Activated T-helper 2 cell treated with anti-CD3 and anti-CD28 coated beads, Interferon-gamma antibody, Interleukin-2, Interleukin-4, amounts not matched to agents 10 μg/mL and 5 μg/mL and 100 μg/mL, durations not matched to agents 14 hours and 24 hours and 36 hours (primary cell): ENCODE results near the gene PARP6. TPM values are rescaled to one million over a fixed set of nuclear protein-coding genes. Genes with fewer than 3 reads are reported as not detected.
"Not testable (repeated sequence)": the region's sequence is repeated elsewhere in the genome, so short reads cannot be mapped to it uniquely, and the experiment has no call there.

Source experiments
- DNase-seq: peaks from one replicate; pipeline ENCODE4 v3.0.0; 2021; ENCODE audit warnings: low spot score
- H3K27ac Mint-ChIP-seq: one replicate; pipeline ENCODE4 v1.8.0; 2021; ENCODE audit warnings: mixed read lengths
- H3K27me3 Mint-ChIP-seq: one replicate; pipeline ENCODE4 v1.8.0; 2021; ENCODE audit warnings: low read depth, mixed read lengths
- H3K36me3 Mint-ChIP-seq: one replicate; pipeline ENCODE4 v1.8.0; 2021; ENCODE audit warnings: low read depth, mixed read lengths
- H3K4me1 Mint-ChIP-seq: one replicate; pipeline ENCODE4 v1.8.0; 2021; ENCODE audit warnings: low read depth, mixed read lengths
- H3K4me3 Mint-ChIP-seq: one replicate; pipeline ENCODE4 v1.8.0; 2021; ENCODE audit warnings: low read depth, mild to moderate bottlenecking, moderate library complexity, mixed read lengths
- H3K9me3 Mint-ChIP-seq: one replicate; pipeline ENCODE4 v1.8.0; 2021; ENCODE audit warnings: mixed read lengths
- intact Hi-C: fragments of 100-400 bp; cut with micrococcal nuclease; formaldehyde crosslinking; loops from one replicate; pipeline ENCODE4 v1.15.1; 2023
- total RNA-seq: library from RNA; stranded (reverse); gene quantifications from 2 replicates; pipeline ENCODE4 v1.2.3, GENCODE V29; 2022

PARP6 gene
- total RNA-seq, 1 donor from 2014 or later, result 73.1 TPM

- peaks cover 3% of the 10 kb centered on the region for H3K4me1 Mint-ChIP-seq
- intact Hi-C loops, result no loop called here
- no peak overlapping the region for H3K27ac Mint-ChIP-seq
- H3K36me3 Mint-ChIP-seq, result no peaks in the 10 kb centered on the region
- peaks cover 2% of the 10 kb centered on the region for H3K27me3 Mint-ChIP-seq
- H3K4me3 Mint-ChIP-seq, result no peak overlapping the region
- H3K9me3 Mint-ChIP-seq, result no peaks in the 10 kb centered on the region
- DNase-seq, result no peak
Measured at GRCh38 chr15:72304596-72304995, 32.2 kb upstream of the PARP6 start.

GRCh38 chr15:72302955-72303354, 30.6 kb upstream of the PARP6 start:
- H3K27ac Mint-ChIP-seq, result no peak overlapping the region

DNA sequence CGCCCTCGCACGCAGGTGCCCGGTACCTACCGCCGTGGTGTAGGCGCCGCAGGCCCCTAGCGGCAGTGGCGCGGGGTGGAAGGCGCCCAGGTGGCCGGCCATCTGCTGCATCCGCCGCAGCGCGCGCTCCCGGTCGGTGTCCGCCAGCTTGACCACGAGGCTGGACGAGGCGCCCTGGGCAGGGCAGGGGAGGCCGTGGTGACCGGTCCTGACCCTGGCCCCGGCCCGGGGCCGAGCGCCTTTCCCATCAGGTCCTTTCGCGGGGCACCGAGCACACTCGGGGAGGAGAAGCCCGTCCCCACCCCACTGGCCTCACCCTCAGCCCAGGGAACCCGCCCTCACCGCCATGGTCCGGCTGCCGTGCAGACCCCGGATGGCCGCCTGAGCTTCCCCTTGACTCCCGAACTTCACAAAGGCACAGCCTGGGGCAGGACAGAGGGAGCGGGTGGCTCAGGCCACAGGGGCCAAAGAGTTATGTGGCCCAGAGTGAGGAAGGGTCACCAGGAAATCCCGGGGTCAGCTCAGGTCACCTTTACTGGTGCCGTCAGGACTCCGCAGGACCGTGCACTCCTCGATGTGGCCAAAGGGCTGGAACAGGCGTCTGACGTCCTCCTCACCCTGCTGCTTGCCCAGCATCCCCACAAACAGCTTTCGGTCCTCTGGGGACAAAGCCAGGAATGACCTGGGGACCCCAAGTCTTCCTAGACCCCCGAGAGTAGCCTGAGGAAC, 17.4 kb upstream of the PARP6 start:
- Mint-ChIP-seq H3K4me3 (no peak overlapping the region), H3K27ac (no peak overlapping the region), H3K27me3 (no peaks in the 10 kb centered on the region), H3K36me3 (no peaks in the 10 kb centered on the region), H3K9me3 (no peaks in the 10 kb centered on the region), H3K4me1 (peaks cover 3% of the 10 kb centered on the region)
- intact Hi-C loops, result loop anchor here (5.0 kb wide), 1 partner anchor 92 kb away; the partner anchor contains the start of gene GRAMD2A
- DNase-seq, result no peak

More at GRCh38 chr15:72302955-72303354, 30.6 kb upstream of the PARP6 start:
- H3K27me3 Mint-ChIP-seq, result peaks cover 2% of the 10 kb centered on the region
- no peak for DNase-seq
- peaks cover 3% of the 10 kb centered on the region for H3K4me1 Mint-ChIP-seq
- intact Hi-C loops, result no loop called here
- H3K9me3 Mint-ChIP-seq, result no peaks in the 10 kb centered on the region
- no peaks in the 10 kb centered on the region for H3K36me3 Mint-ChIP-seq
- no peak overlapping the region for H3K4me3 Mint-ChIP-seq

DNA sequence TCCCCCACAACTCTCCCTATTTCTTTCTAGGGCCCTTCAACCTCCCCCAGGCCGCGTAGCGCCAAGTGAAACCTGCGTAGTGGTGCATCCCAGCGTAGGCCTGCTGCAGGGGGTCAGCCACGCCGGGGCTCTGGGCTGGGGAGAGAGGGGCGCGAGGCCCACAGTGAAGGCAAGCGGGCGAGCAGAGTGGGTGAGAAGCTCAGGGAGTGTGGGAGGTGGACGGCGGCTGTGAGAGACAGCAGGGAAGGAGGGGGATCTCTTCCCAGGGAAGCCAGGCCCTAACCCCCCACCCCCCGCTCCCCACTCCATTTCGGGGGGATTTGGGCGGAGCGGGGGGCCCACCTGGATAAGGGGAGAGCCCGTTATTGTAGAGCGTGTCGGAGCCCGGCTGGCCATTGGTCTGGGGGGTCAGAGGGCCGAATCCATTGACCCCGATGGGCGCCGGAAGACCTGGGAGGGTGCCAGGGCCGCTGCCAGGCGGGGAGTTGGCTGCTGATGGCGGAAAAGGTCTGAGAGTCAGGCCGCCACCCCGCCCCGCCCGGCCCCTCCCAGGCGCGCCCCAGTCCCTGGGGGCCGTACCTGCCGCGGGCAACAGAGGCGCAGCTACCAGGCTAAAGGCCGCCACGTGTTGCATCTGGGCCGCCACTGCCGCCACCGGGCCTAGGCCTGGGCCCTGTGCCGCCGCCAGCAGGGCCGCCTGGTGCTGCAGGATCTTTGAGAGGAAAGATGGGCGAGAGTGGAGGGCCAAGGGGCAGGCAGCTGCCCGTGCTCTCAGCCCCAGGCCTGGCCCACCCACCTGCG, 16.6 kb upstream of the PARP6 start:
- intact Hi-C loops, result loop anchor here (5.0 kb wide), 1 partner anchor 92 kb away; the partner anchor contains the start of gene GRAMD2A
- DNase-seq, result no peak
- Mint-ChIP-seq H3K4me1 (no peaks in the 10 kb centered on the region), H3K4me3 (no peak overlapping the region), H3K27ac (no peak overlapping the region), H3K36me3 (no peaks in the 10 kb centered on the region), H3K27me3 (no peaks in the 10 kb centered on the region), H3K9me3 (no peaks in the 10 kb centered on the region)

- intact Hi-C loops, result loop anchor here (5.0 kb wide), 1 partner anchor 89 kb away; the partner anchor contains the start of gene GRAMD2A
- Mint-ChIP-seq H3K4me3 (no peak overlapping the region), H3K27ac (no peak overlapping the region), H3K36me3 (no peaks in the 10 kb centered on the region), H3K9me3 (no peaks in the 10 kb centered on the region), H3K27me3 (peaks cover 1% of the 10 kb centered on the region), H3K4me1 (no peaks in the 10 kb centered on the region)
- no peak for DNase-seq
Measured at GRCh38 chr15:72285927-72286516, 13.7 kb upstream of the PARP6 start.

GRCh38 chr15:72285402-72285801, 13.0 kb upstream of the PARP6 start:
- Mint-ChIP-seq H3K27ac (no peak overlapping the region), H3K4me3 (no peak overlapping the region), H3K36me3 (no peaks in the 10 kb centered on the region), H3K27me3 (peaks cover 1% of the 10 kb centered on the region), H3K4me1 (no peaks in the 10 kb centered on the region), H3K9me3 (no peaks in the 10 kb centered on the region)
- intact Hi-C loops, result loop anchor here (5.0 kb wide), 1 partner anchor 88 kb away; the partner anchor contains the start of gene GRAMD2A
- no peak for DNase-seq

DNA sequence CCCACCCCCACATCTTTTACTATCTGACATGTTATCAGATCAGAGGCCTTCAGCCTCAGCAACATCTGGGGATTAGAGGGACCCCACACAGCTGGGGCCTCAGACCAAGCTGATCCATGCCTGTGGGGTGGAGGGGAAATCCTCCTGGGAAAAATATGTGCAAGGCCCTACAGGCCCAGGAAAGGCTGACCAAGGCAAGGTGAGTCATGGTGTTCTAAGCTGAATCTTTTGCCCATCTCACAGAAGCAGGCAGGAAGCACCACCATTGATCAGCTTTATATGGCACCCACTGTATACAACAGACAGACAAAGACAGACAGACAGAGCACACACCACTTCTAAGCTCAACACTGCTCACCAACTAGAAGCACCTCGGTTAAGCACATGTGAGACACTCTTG, 12.4 kb upstream of the PARP6 start:
- H3K27me3 Mint-ChIP-seq, result peaks cover 1% of the 10 kb centered on the region
- no peaks in the 10 kb centered on the region for H3K36me3 Mint-ChIP-seq
- H3K4me3 Mint-ChIP-seq, result no peak overlapping the region
- H3K9me3 Mint-ChIP-seq, result no peaks in the 10 kb centered on the region
- no peak overlapping the region for H3K27ac Mint-ChIP-seq
- intact Hi-C loops, result loop anchor here (5.0 kb wide), 1 partner anchor 87 kb away; the partner anchor contains the start of gene GRAMD2A
- DNase-seq, result no peak
- no peaks in the 10 kb centered on the region for H3K4me1 Mint-ChIP-seq

DNA sequence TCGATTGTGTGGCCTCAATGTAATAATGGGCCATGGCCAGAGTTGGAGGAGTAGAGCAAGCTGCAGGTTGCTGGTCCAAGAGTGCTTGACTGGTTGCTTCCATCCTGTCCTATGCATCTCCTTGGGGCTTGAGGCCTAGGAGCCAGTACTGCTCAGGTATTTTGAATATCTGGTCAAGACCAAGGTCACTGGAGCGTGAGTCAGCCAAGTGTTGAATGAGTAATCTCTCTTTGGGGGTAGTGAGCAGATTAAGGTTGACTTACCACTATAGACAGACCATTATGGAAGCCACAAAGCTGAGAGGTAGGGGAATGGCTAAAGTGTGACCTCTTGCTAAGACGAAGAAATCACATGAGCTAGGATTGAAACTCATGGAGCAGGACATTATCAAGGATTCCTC, 9.4 kb upstream of the PARP6 start:
- Mint-ChIP-seq H3K36me3 (no peaks in the 10 kb centered on the region), H3K9me3 (no peaks in the 10 kb centered on the region), H3K4me1 (no peaks in the 10 kb centered on the region), H3K27me3 (peaks cover 1% of the 10 kb centered on the region), H3K27ac (no peak overlapping the region), H3K4me3 (no peak overlapping the region)
- no peak for DNase-seq
- intact Hi-C loops, result no loop called here

DNA sequence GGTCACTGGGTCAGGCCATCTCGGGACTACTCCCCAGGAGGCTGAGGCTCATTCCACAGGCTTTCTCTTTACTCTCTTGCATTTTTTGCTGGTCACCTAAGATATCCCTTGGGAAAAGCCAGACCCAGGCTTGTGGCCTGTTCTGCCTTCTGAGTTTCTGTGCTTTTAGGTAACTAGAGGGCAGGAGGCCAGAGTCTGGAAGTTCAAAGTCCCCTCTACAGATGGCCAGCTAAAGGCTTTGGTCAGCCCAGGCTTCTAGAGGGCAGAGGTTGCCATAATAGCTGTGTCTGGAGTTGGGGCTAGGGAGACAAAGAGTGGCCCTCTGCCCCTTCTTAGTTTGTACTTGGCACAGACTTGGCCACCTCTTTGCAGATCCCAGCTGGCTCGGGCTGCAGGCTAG, 8.4 kb upstream of the PARP6 start:
- Mint-ChIP-seq H3K27me3 (peaks cover 4% of the 10 kb centered on the region), H3K4me3 (no peak overlapping the region), H3K4me1 (no peaks in the 10 kb centered on the region), H3K27ac (no peak overlapping the region), H3K36me3 (no peaks in the 10 kb centered on the region), H3K9me3 (no peaks in the 10 kb centered on the region)
- intact Hi-C loops, result no loop called here
- no peak for DNase-seq

GRCh38 chr15:72278737-72279136, 6.4 kb upstream of the PARP6 start:
- Mint-ChIP-seq H3K4me3 (no peak overlapping the region), H3K27me3 (peaks cover 7% of the 10 kb centered on the region), H3K4me1 (peaks cover 2% of the 10 kb centered on the region), H3K9me3 (no peaks in the 10 kb centered on the region), H3K27ac (no peak overlapping the region), H3K36me3 (no peaks in the 10 kb centered on the region)
- no peak for DNase-seq
- intact Hi-C loops, result no loop called here

DNA sequence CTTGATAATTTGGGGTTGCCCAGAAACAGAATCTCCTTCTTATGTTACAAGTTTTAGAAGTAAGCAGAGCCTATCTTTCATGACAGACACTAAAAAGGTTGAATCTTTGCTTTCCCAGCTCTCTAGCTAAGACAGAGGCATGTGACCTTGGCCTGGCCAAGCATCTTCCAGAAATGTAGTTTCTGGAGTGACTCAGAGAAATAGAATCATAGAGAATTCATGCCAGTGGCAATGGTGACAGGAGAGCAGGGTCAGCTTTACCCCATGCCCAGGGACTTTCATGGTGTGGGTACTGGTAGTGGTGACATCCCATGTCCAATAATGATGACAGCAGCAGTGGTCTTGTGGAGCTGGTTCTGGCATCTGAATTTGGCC, 4.0 kb upstream of the PARP6 start:
- Mint-ChIP-seq H3K4me3 (no peak overlapping the region), H3K4me1 (peaks cover 18% of the 10 kb centered on the region), H3K27ac (no peak overlapping the region), H3K27me3 (peaks cover 6% of the 10 kb centered on the region), H3K36me3 (no peaks in the 10 kb centered on the region), H3K9me3 (no peaks in the 10 kb centered on the region)
- DNase-seq, result no peak
- intact Hi-C loops, result no loop called here

DNA sequence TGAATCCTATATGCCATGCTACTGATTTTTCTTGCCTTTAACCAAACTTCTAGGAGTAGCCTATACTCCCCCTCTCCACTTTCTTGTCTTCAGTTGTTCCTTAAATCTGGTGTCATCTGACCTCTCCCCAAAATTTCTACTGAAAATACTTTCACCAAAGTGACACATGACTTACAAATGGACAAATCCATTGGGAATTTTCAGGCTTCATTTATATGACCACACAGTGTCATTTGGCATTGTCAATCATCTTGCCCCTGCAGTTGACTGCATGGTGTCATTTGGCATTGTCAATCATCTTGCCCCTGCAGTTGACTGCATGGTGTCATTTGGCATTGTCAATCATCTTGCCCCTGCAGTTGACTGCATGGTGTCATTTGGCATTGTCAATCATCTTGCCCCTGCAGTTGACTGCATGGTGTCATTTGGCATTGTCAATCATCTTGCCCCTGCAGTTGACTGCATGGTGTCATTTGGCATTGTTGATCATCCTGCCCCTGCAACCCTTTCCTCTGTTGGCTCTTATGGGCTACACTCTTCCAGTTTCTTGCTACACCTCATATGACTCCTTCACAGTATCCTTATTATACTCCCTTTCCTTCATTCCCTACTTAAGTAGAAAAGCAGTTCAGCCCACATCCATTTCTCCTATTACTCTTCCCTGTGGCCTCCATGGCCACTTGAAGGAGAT, 3.4 kb upstream of the PARP6 start:
- H3K4me3 Mint-ChIP-seq, H3K36me3 Mint-ChIP-seq, H3K27ac Mint-ChIP-seq, DNase-seq, H3K27me3 Mint-ChIP-seq, intact Hi-C loops, H3K9me3 Mint-ChIP-seq: not testable (repeated sequence)
- peaks cover 23% of the 10 kb centered on the region for H3K4me1 Mint-ChIP-seq
